Activated CD4-positive, alpha-beta memory T cell treated with anti-CD3 and anti-CD28 coated beads for 36 hours (primary cell): ENCODE results near the gene APBA2. TPM values are rescaled to one million over a fixed set of nuclear protein-coding genes. Genes with fewer than 3 reads are reported as not detected.
A peak's percentile ranks its signal among the peaks of the same experiment; 100 is the strongest.

Source experiments
- CTCF ChIA-PET: fragments of 350-600 bp; sonication (Branson Sonifier 250); formaldehyde crosslinking; loops from one replicate; lab custom pipeline; 2021; ENCODE audit warnings: antibody characterized with exemption, inconsistent platforms; lab: Charles Lee
- POLR2A ChIA-PET: fragments of 350-600 bp; sonication (Branson Sonifier 250); formaldehyde crosslinking; loops from one replicate; lab custom pipeline; 2021; ENCODE audit warnings: antibody characterized with exemption; lab: Charles Lee
- DNase-seq: peaks from one replicate; pipeline ENCODE4 v3.0.0-alpha.2; 2020
- H3K27ac Mint-ChIP-seq: one replicate; pipeline ENCODE4 v1.8.0; 2021; ENCODE audit warnings: mixed read lengths
- H3K27me3 Mint-ChIP-seq: one replicate; pipeline ENCODE4 v1.8.0; 2021; ENCODE audit warnings: mixed read lengths
- H3K36me3 Mint-ChIP-seq: one replicate; pipeline ENCODE4 v1.8.0; 2021; ENCODE audit warnings: mixed read lengths
- H3K4me1 Mint-ChIP-seq: one replicate; pipeline ENCODE4 v1.8.0; 2021; ENCODE audit warnings: low read depth, mixed read lengths
- H3K4me3 Mint-ChIP-seq: one replicate; pipeline ENCODE4 v1.8.0; 2021; ENCODE audit warnings: mild to moderate bottlenecking, mixed read lengths
- H3K9me3 Mint-ChIP-seq: one replicate; pipeline ENCODE4 v1.8.0; 2021; ENCODE audit warnings: mixed read lengths
- intact Hi-C: fragments of 100-400 bp; cut with micrococcal nuclease; formaldehyde crosslinking; loops from one replicate; pipeline ENCODE4 v1.15.1; 2023
- total RNA-seq, 2 experiments: library from RNA; stranded (reverse); gene quantifications; one replicate each; pipeline ENCODE4 v1.2.3, GENCODE V29; 2021

APBA2 gene
- total RNA-seq, 2 experiments from 2014 or later, result 6.4 to 8.9 TPM

- POLR2A ChIA-PET, result no interaction called here
Measured at GRCh38 chr15:29086001-29086400, 200.2 kb downstream of the APBA2 start.

DNA sequence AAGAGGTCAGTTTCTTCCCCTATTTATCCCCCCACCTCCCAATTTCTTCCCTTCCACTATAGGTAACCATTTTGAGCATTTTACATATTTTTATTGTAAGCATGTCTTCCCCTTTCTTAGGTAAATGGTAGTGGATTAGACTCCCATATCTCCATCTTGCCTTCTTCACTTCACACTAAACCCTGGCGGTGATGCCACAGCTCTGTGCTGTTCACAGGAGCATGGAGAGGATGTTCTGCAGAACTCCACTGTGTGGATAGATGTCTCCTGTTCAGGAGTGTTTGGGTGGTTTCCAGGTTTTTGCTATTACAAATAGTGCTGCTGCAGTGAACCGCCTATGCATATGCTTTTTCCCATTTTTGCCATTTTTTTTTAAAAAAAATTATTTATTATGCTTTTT is 201.1 kb downstream of the APBA2 start:
- intact Hi-C loops, result loop anchor here (5.0 kb wide), 1 partner anchor 90 kb away; no protein-coding TSS in a partner anchor
- H3K27ac Mint-ChIP-seq, result no peak overlapping the region
- no peak for DNase-seq

More at GRCh38 chr15:29086001-29086400, 200.2 kb downstream of the APBA2 start:
- peaks cover 5% of the 10 kb centered on the region for H3K36me3 Mint-ChIP-seq
- peaks cover 10% of the 10 kb centered on the region for H3K4me1 Mint-ChIP-seq
- H3K27ac Mint-ChIP-seq, result no peak overlapping the region
- no peak overlapping the region for H3K4me3 Mint-ChIP-seq
- intact Hi-C loops, result loop anchor here (5.0 kb wide), 1 partner anchor 89 kb away; no protein-coding TSS in a partner anchor
- CTCF ChIA-PET, result interaction anchor here (1.1 kb wide), 2 partner anchors 9 to 16 kb away, joined by 3 to 5 read pairs; no protein-coding TSS in a partner anchor
- no peak for DNase-seq
- H3K9me3 Mint-ChIP-seq, result peaks cover 6% of the 10 kb centered on the region
- H3K27me3 Mint-ChIP-seq, result no peaks in the 10 kb centered on the region

DNA sequence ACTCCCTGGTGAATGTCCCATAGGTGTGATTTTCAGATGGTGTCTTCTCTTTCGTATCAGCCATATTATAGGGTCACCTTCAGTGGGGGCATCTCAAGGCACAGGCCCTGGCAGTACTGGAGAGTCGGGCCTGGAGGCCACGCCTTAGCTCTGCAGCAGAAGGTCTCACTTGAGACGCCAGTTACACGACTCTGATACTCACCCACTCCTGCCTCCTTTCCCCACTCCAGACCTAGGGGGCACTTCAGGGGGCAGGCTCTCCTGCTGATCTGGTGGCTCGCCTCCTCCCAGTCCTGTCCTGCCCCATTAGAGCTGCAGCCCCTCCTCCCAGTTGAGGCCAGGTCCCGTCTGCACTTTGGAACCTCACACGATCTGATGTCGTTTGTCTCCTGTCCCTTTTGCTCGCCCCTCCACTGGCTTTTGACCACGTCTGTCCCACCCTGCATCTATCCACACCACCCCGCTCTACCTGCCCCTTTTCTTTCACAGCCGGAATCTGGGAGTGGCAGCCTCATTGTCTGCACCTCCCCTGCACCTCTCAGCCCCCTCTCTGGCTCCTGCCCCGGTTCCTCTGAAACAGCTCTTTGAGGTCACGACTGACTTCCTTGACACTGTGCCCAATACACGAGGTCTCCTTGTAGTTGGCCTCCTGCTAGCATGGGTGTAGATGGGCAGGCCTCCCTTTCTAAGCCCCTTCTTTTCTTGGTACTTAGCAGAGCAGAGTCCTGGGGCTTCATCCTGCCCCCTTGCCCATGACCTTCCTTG is 201.9 kb downstream of the APBA2 start:
- no peak overlapping the region for H3K27ac Mint-ChIP-seq

More for the DNA sequence above, 201.1 kb downstream of the APBA2 start:
- ChIA-PET POLR2A (no interaction called here), CTCF (no interaction called here)
- peaks cover 6% of the 10 kb centered on the region for H3K9me3 Mint-ChIP-seq
- peaks cover 5% of the 10 kb centered on the region for H3K36me3 Mint-ChIP-seq
- no peak overlapping the region for H3K4me3 Mint-ChIP-seq
- no peaks in the 10 kb centered on the region for H3K27me3 Mint-ChIP-seq
- peaks cover 10% of the 10 kb centered on the region for H3K4me1 Mint-ChIP-seq

DNA sequence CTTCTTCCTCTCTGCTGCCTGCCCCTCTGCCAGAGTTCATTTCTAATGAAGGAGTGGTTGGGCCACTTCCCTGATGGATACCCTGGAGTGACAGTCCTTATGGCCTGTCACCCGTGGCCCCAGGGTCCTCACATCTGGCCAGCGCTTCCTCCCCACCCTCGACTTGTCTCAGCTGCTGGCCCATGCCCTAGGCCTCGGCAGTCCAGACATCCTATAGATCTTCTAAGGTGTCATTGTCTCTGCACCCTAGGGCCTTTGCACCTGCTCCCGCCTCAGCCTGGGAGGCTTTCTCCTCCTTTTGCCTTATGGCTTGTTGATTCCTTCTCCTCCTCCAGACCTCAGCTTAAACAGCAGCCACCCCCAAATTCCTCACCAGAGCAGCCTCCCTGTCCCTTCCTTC is 202.9 kb downstream of the APBA2 start:
- ChIA-PET CTCF (interaction anchor here (0.9 to 7.6 kb wide), 7 partner anchors 9 to 91 kb away, joined by 3 to 66 read pairs (median 5); no protein-coding TSS in a partner anchor), POLR2A (no interaction called here)
- Mint-ChIP-seq H3K27me3 (no peaks in the 10 kb centered on the region), H3K9me3 (peaks cover 6% of the 10 kb centered on the region), H3K36me3 (peaks cover 5% of the 10 kb centered on the region), H3K4me3 (no peak overlapping the region), H3K27ac (no peak overlapping the region), H3K4me1 (peaks cover 10% of the 10 kb centered on the region)
- DNase-seq, result no peak
- intact Hi-C loops, result loop anchor here (5.0 kb wide), 1 partner anchor 91 kb away; no protein-coding TSS in a partner anchor

More for the DNA sequence above, 201.9 kb downstream of the APBA2 start:
- peaks cover 6% of the 10 kb centered on the region for H3K9me3 Mint-ChIP-seq
- H3K4me3 Mint-ChIP-seq, result no peak overlapping the region
- intact Hi-C loops, result loop anchor here (5.0 kb wide), 1 partner anchor 90 kb away; no protein-coding TSS in a partner anchor
- ChIA-PET POLR2A (no interaction called here), CTCF (interaction anchor here (1.1 to 7.6 kb wide), 2 partner anchors 12 to 16 kb away, joined by 4 to 66 read pairs; no protein-coding TSS in a partner anchor)
- peaks cover 5% of the 10 kb centered on the region for H3K36me3 Mint-ChIP-seq
- no peak for DNase-seq
- H3K4me1 Mint-ChIP-seq, result peaks cover 10% of the 10 kb centered on the region
- no peaks in the 10 kb centered on the region for H3K27me3 Mint-ChIP-seq

- Mint-ChIP-seq H3K36me3 (peaks cover 3% of the 10 kb centered on the region), H3K4me1 (peaks cover 10% of the 10 kb centered on the region), H3K4me3 (peak overlapping the region; percentile 39), H3K27ac (peak overlapping the region; percentile 46), H3K9me3 (peaks cover 3% of the 10 kb centered on the region), H3K27me3 (no peaks in the 10 kb centered on the region)
- DNase-seq, result peak; percentile 50
- CTCF ChIA-PET, result interaction anchor here (1.0 to 7.6 kb wide), 26 partner anchors 9 to 198 kb away, joined by 3 to 66 read pairs (median 4); no protein-coding TSS in a partner anchor
- POLR2A ChIA-PET, result interaction anchor here (0.5 to 1.6 kb wide), 2 partner anchors 10 to 14 kb away, joined by 3 to 5 read pairs; no protein-coding TSS in a partner anchor
- intact Hi-C loops, result loop anchor here (5.0 kb wide), 3 partner anchors 93 to 203 kb away; partner anchors contain the start of gene APBA2
Measured at GRCh38 chr15:29089731-29090616, 204.2 kb downstream of the APBA2 start.

DNA sequence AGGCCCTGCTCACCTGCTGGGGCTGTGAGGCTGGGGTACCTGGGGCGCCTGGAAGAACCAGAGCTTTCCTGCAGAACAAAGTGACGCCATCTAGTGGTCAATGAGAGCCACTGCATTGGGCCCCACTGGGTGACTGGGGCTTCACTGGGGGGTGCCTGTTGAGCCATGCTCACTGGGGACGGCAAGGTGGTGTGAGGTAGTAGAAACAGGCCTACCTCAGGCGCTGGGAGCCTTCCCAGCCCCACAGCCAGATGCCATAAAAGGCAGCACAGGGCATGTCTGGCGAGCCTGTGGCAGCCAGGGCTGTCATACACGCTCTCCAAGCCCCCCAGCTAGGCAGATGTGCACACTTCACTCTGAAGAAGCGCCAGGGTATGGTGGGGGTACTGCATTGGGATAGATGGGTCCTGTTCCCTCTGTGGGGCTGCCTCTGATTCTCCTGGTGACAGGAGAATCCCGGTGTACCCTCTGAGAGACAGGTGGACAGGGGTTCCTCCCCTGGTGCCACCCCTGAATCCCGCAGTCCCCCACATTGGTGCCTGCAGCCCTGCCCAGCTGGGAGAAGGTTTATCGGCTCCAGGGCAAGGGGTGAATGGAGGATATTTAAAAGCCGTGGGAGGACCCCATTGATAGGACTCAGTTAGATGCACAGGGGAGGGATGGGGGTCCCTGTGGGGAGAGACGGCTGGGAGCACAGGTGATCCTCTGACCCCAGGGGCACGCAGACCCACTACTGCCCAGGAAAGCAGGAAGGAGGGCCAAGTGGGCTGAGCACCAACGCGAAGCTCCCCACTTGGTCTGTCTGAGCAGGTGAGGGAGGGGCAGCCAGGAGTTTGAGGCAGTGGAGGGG is 205.1 kb downstream of the APBA2 start:
- Mint-ChIP-seq H3K4me3 (peak overlapping the region; percentile 39), H3K9me3 (no peaks in the 10 kb centered on the region), H3K36me3 (no peaks in the 10 kb centered on the region), H3K27ac (no peak overlapping the region), H3K27me3 (no peaks in the 10 kb centered on the region), H3K4me1 (peaks cover 8% of the 10 kb centered on the region)
- CTCF ChIA-PET, result interaction anchor here (1.0 to 7.6 kb wide), 23 partner anchors 9 to 199 kb away, joined by 3 to 66 read pairs (median 5); no protein-coding TSS in a partner anchor
- POLR2A ChIA-PET, result interaction anchor here (0.5 to 1.6 kb wide), 2 partner anchors 9 to 13 kb away, joined by 3 to 5 read pairs; no protein-coding TSS in a partner anchor
- DNase-seq, result peak; percentile 60
- intact Hi-C loops, result loop anchor here (5.0 kb wide), 2 partner anchors 104 to 204 kb away; partner anchors contain the start of gene APBA2

DNA sequence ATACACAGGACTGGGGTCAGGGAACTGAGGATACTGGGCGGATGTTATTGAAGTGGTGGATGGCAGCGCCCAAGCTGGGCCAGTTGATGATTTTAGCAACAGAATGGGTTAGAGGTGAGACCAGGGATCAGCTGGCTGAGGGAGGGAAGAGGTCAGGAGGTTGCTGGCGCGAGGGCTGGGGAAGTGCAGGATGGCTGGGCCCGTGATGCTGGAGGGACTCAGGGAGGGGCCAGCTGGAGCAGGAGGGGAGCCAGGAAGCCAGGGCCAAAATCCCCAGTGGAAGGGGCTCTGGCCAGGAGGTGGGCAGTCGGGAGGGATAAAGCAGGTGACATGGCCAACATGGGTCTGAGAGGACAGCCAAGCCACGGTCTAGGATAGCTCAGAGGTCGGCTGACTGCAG is 205.9 kb downstream of the APBA2 start:
- Mint-ChIP-seq H3K27ac (no peak overlapping the region), H3K27me3 (no peaks in the 10 kb centered on the region), H3K4me1 (peaks cover 8% of the 10 kb centered on the region), H3K9me3 (no peaks in the 10 kb centered on the region), H3K36me3 (no peaks in the 10 kb centered on the region), H3K4me3 (no peak overlapping the region)
- DNase-seq, result no peak
- CTCF ChIA-PET, result interaction anchor here (0.6 to 7.6 kb wide), 5 partner anchors 8 to 206 kb away, joined by 3 to 66 read pairs (median 16); no protein-coding TSS in a partner anchor
- POLR2A ChIA-PET, result no interaction called here
- intact Hi-C loops, result loop anchor here (5.0 kb wide), 2 partner anchors 104 to 204 kb away; partner anchors contain the start of gene APBA2

DNA sequence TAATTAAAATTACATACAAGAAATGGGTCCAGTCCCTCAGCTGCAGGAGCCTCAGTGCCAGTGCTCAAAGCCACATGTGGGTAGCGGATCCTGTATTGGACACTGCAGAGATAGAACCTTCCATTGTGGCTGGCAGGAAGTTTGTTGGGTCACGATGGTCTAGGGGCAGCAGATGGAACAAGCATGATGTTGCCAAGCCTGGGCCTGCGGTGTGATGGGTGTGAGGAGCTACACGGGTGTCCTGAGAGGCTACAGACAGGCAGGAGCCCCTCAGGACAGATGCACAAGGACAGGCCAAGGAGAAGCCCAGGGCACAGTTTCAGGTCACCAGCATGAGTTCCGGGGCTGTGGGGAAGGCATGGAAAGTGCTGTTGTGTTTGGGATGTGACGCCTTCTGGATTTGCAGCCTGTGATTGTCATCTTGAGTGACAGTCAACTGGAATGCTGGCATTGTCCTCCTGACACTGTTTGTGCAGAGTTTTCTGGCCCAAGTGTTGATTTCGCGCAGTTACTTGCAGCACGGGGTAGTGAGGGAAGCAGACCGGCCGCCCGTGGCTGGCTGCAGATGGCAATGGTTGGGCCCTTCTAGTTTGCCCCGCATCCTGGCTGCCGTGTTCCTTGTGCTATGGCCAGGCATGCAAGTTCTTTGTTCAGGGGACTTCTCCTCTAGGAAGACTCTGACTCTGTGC is 206.7 kb downstream of the APBA2 start:
- ChIA-PET CTCF (interaction anchor here (3.5 to 7.6 kb wide), 2 partner anchors 11 to 12 kb away, joined by 23 to 66 read pairs; no protein-coding TSS in a partner anchor), POLR2A (no interaction called here)
- no peaks in the 10 kb centered on the region for H3K27me3 Mint-ChIP-seq
- peaks cover 8% of the 10 kb centered on the region for H3K4me1 Mint-ChIP-seq
- DNase-seq, result no peak
- no peaks in the 10 kb centered on the region for H3K9me3 Mint-ChIP-seq
- no peak overlapping the region for H3K27ac Mint-ChIP-seq
- intact Hi-C loops, result loop anchor here (5.0 kb wide), 2 partner anchors 105 to 205 kb away; partner anchors contain the start of gene APBA2
- no peak overlapping the region for H3K4me3 Mint-ChIP-seq
- H3K36me3 Mint-ChIP-seq, result no peaks in the 10 kb centered on the region

DNA sequence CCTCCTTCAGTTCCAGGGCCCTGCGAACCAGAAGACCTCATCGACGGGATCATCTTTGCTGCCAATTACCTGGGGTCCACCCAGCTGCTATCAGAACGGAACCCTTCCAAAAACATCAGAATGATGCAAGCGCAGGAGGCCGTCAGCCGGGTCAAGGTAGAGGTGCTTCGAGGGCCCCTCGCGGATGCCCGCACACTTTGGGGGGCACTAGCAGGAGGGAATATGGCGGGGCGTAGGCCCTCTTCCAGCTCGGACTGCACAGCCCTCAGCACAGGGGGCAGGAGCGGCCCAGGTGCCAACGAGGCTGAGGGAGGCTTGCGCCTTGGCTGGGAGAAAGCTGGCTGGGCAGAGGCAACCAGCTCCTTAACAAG is 207.3 kb downstream of the APBA2 start:
- H3K27ac Mint-ChIP-seq, result no peak overlapping the region
- no peaks in the 10 kb centered on the region for H3K27me3 Mint-ChIP-seq
- no peak for DNase-seq
- H3K4me3 Mint-ChIP-seq, result no peak overlapping the region
- CTCF ChIA-PET, result interaction anchor here (7.6 kb wide), 1 partner anchor 11 kb away, joined by 66 read pairs; no protein-coding TSS in a partner anchor
- H3K9me3 Mint-ChIP-seq, result no peaks in the 10 kb centered on the region
- intact Hi-C loops, result loop anchor here (5.0 kb wide), 2 partner anchors 106 to 206 kb away; partner anchors contain the start of gene APBA2
- POLR2A ChIA-PET, result no interaction called here
- H3K36me3 Mint-ChIP-seq, result no peaks in the 10 kb centered on the region
- peaks cover 8% of the 10 kb centered on the region for H3K4me1 Mint-ChIP-seq

DNA sequence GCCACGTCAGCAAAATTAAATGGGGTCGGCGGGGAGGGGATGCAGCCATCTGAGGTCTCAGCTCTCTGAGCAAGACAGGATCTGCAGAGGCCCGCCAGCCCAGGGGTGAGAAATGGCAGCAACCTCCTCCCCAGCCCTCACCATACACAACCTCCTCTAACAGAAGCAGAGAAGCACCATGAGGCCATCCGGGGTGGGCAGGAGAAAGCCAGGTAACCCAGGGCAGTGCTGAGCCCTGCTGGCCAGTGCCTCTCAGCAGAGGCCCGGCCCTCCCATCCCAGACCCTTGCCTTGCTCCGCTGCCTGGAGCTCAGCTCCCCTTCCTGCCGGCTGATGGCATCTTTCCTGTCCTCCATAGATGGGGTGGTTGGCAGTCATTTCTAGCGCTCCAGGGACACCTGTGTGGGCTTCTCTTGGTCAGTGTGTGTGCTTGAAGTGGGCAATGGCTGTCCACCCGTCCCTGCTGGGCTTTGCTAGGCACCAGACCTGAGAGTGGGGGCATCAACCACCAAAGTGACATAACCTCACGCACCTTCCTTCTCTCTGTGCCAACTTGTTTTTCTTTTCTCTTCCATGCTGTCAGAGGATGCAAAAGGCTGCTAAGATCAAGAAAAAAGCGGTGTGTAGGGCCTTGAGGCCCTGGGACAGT is 208.0 kb downstream of the APBA2 start:
- Mint-ChIP-seq H3K36me3 (no peaks in the 10 kb centered on the region), H3K4me1 (peaks cover 8% of the 10 kb centered on the region), H3K4me3 (no peak overlapping the region), H3K27me3 (no peaks in the 10 kb centered on the region), H3K27ac (no peak overlapping the region), H3K9me3 (no peaks in the 10 kb centered on the region)
- POLR2A ChIA-PET, result no interaction called here
- no peak for DNase-seq
- intact Hi-C loops, result loop anchor here (5.0 kb wide), 2 partner anchors 107 to 207 kb away; partner anchors contain the start of gene APBA2
- CTCF ChIA-PET, result interaction anchor here (7.6 kb wide), 1 partner anchor 10 kb away, joined by 66 read pairs; no protein-coding TSS in a partner anchor
